ENCODE measurements around the gene URI1.
A peak's percentile ranks its signal among the peaks of the same experiment; 100 is the strongest.
"Not testable (repeated sequence)": the region's sequence is repeated elsewhere in the genome, so short reads cannot be mapped to it uniquely, and the experiment has no call there.

URI1 gene

GRCh38 chr19:29942404-29943261 is 594 bp downstream of the URI1 start:
- DNase-seq = peak; percentile 69

GRCh38 chr19:29943615-29944014 is 1.6 kb downstream of the URI1 start:
- no peak for DNase-seq

- no peak for DNase-seq
These were observed 2.5 kb downstream of the URI1 start for GRCh38 chr19:29944390-29945012.

DNA sequence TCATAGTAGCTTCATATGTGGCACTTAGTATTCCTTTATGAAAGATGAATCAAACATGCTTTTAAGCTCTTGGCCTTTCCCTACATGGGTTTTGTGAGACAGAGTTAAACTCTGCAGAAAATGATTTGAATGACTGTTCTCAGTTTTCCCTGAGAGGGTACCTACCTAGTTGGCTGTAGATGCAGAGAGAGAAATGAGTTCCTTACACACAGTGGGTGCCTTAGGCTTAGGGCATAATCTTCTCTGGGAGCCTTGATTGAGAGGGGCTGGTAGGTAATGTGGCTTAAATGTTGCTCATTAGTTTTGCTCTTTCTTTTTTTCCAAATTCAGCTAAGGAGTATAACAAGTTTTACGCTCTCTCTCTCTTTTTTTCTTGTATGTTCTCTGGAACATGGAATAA is 3.0 kb downstream of the URI1 start:
- no peak for DNase-seq

DNA sequence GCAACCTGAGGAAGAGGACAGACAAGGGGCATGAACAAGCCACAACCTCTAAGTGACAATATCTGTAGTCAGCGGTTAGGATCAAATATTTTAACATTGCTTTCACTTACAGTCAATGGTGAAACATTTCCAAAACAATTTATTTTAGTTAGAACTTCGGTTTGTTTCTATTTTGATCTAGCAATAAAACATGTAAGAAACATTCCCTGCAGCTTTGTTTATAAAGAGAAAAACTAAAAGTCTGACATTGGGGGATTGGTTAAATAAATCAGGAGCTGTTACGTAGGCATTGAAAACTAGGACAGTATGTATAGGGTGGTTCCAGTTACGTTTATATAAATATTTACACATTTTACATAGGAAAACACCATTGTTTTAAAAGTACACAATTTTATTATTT is 3.4 kb downstream of the URI1 start:
- DNase-seq = no peak

DNA sequence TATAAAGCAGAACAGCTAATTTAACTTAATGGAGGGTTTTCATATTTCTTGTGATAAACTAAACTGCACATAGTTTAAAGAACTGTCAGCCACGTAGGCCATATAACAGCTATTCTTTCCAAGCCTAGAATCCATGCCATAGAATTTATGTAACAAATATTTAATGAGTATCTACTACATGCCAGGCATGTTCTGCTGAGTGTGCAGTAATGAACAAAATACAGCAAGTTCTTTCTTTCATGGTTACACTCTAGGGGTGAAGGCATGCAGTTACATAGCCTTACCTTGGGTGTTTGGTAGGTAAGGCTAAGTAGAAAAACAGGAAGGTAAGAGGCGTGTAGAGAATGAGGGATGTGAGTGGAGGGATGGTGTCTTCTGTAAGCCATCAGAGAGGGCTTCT is 4.6 kb downstream of the URI1 start:
- no peak for DNase-seq

GRCh38 chr19:29947871-29948270 is 5.8 kb downstream of the URI1 start:
- DNase-seq = no peak

- DNase-seq = not testable (repeated sequence)
These were observed 6.9 kb downstream of the URI1 start for GRCh38 chr19:29948759-29949470.

DNA sequence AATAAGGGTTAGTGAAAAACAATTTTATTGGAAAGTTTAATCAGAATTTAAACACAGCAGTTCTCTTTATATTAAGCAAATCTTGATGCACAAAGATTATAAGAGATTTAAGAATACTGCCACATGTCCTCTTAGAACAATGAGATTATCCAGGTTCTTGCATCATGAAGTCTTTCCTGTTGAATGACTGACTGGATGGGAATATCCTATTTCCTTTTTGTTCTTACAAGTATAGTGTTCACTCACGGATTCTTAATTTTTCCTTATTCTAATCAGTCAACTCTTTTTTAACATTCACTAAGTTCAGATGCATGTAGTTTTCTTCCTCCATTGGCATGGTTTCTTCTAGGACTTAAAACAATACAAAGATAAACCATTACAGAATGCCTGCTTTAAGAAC is 10.1 kb downstream of the URI1 start:
- no peak for DNase-seq

- no peak for DNase-seq
These were observed 10.6 kb downstream of the URI1 start for GRCh38 chr19:29952646-29953045.

DNA sequence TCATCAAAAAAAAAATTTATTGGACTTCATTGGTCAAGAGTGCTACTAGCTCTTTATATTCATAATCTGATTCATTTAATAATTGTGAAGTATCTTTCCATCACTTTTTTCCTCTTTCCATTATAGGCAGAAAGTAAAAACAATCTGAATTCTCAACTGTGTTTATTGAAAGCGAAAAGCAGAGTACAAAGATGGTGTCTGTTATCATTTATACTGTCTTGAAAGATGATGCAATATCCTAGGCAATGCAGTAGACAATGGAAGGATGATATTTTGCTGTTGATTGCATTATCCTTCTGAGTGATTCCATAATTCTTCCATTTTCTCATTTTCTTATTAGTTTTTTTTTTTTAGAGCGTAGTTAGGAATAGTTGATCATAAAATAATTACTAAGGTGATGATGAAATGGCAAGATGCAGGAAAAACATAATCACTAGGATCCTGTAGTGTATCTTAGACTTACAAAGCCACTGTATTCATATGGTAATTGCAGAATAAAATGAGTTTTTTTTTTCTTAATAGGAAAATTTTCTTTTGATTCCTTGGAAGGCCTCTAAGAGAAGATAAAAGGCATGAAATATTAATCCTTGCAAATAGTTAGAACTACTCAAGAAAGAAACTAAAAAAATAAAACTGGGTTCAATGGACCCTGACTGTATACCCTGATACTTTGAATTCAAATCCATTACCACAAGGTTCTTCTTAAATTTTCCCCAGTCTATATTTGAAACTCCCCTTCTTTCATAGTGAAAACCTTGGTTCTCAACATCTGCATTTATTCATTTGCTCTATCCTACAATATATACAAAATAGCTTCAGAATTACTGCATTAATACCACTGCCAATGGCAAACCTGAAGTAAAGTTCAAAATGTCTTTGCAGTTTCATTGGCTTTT is 11.6 kb downstream of the URI1 start:
- DNase-seq = no peak

DNA sequence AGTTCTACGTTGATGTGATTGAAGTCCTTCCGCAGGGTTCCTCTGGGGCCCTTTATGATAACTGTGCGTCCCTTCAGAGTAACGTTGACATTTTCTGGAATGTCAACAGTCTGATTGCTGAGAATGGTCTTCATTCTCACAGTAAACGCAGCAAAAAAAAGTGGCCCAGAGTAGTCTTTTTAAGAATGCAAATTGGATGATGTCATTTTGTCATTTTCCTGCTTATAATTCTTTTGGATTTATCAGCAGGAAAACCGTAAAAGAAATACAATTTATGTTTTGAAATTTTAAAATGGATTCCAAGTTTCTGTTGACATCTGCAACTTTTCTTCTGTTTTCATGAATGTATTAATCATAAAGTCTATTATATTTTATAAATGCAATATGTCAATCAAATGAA is 14.8 kb downstream of the URI1 start:
- DNase-seq = no peak

- DNase-seq = no peak
These were observed 19.3 kb downstream of the URI1 start for GRCh38 chr19:29961311-29961710.

GRCh38 chr19:29962793-29963192 is 20.8 kb downstream of the URI1 start:
- DNase-seq = no peak

- DNase-seq = no peak
These were observed 21.5 kb downstream of the URI1 start for GRCh38 chr19:29963576-29963975.

DNA sequence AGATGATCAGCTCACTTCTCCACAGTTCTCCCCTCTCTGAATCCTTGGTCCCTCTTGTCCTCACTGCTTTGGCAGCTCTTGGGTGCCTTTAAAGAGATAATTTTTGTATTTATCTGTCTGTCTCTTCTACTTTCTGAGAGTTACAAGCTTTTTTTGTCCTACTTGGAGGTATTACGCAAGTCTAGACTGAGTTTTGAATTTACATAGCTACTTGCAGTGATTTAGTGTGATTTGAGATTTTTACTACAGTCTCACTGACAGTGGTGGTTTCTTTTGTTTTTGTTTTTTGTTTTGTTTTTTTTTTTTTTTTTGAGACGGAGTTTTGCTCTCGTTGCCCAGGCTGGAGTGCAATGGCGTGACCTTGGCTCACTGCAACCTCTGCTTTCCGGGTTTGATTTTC is 22.1 kb downstream of the URI1 start:
- no peak for DNase-seq

DNA sequence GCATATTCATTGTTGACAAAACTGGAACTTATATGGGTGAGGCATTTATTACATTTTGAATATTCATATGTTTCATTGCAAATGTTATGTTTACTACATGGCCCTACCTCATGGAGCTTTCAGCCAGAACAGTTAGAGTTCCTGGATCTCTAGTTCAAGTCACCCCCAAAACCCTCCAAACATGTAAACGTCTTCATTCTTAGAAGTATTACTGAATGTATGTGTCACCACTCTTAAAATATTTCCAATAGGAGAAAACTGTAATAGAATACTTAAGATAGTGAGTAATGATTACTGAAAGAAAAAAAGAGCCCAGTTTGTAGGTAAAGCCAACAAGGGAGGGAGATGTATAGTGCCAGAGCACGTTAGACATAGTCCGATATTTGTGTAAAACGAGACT is 23.5 kb downstream of the URI1 start:
- no peak for DNase-seq

DNA sequence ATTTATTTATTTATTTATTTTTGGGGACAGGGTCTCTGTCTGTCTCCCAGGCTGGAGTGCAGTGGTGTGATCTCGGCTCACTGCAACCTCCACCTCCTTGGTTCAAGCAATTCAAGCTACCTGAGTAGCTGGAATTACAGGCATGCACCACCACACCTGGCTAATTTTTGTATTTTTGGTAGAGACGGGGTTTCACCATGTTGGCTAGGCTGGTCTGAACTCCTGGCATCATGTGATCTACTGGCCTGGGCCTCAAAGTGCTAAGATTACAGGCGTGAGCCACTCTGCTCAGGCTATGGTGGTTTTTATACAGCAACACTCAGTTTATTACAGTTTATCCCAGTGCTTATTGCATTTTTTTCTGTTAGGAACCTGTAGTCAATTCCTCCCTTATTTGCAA is 24.1 kb downstream of the URI1 start:
- not testable (repeated sequence) for DNase-seq

DNA sequence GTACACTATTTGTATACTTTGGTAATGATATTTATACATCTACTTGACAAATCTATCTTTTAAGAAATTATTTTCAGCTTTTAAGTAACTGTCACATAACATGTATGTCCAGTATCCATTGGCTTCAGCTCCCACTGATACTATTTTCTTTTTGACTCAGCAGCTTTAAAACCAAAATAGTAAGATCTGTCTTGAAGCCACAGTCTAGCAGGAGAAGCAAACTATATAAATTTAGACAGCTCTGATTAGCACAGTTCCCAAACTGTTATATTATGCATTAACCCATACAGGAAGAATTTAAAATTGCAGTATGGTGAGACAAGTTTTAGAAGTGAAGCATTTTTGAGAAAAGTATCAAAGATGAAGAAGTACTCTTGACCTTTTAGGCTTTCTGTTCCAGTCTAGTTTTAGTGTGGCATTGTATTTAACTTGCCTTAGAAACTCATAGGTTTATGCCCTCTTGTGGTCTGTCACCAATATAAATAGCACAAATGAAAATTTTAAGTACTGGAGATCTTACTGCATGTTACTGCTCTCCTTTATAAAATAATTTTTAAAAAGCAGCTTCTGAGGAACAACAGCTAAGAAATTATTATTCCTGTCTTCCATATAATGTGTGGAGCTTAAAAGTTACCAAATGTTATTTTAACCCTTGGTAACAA is 24.7 kb downstream of the URI1 start:
- DNase-seq = no peak

GRCh38 chr19:29967623-29968022 is 25.6 kb downstream of the URI1 start:
- DNase-seq = no peak

- no peak for DNase-seq
These were observed 27.9 kb downstream of the URI1 start for GRCh38 chr19:29969891-29970290.

DNA sequence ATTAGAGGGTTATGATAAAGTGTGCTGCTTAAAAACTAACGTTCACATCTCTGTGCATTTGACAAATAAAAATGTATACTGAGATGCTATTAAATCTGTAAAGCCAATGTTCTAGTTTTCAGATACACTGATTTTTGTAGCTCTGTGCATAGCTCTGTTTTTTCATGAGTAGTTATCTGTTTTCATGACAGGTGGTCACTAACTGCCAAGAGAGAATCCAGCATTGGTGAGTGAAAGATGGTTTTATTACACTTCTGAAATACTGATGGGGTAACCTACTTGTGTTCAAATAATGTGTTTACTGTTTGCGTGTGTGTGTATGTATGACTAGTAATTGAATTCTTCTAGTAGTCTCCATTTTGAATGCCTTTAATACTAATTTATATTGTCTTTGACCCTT is 29.0 kb downstream of the URI1 start:
- DNase-seq = no peak
